Measurements from ENCODE around the gene NFAM1. TPM values are rescaled to one million over a fixed set of nuclear protein-coding genes. Genes with fewer than 3 reads are reported as not detected.
A peak's percentile ranks its signal among the peaks of the same experiment; 100 is the strongest.

NFAM1 gene
- total and polyA plus RNA-seq, 12 donors, result 0.44 to 11.2 (median 7.1) TPM

GRCh38 chr22:42430528-42431125 lies 1.6 kb downstream of the NFAM1 start:
- H3K4me3 ChIP-seq, result no peak overlapping the region
- no peaks in the 10 kb centered on the region for H3K9me3 ChIP-seq (replicated peaks in 1 of 3)
- no peaks in the 10 kb centered on the region for H3K36me3 ChIP-seq (replicated peaks in 1 of 2)
- WGBS, 4 donors, result 71 to 94% (median 81%) methylated on average over 7 to 9 of the region's 9 CpGs
- H3K27me3 ChIP-seq, result no peaks in the 10 kb centered on the region
- no peak for DNase-seq
- TF ChIP-seq CTCF (IDR thresholded peaks at IDR 0.05) (no peak), POLR2A (IDR thresholded peaks at IDR 0.05) (no peak)
- H3K4me1 ChIP-seq (replicated peaks in 1 of 2), result peaks cover 0 to 4% of the 10 kb centered on the region in 2 donors
- peak overlapping the region in 1 of 5 donors; percentile 3 for H3K27ac ChIP-seq
- intact Hi-C loops (cut with DNase I), result loop anchor here (10.0 kb wide), 2 partner anchors 156 to 456 kb away; partner anchors contain the start of gene TCF20 (in 1 of the 2)

GRCh38 chr22:42428760-42429159 lies 3.4 kb downstream of the NFAM1 start:
- intact Hi-C loops (cut with DNase I), result loop anchor here in 1 of 2 donors (10.0 kb wide), 1 partner anchor 134 kb away; no protein-coding TSS in a partner anchor
- 80 to 93% methylated on average over 3 of the region's 3 CpGs; no CpG with 5 or more reads in 2 of the 4 donors for WGBS, 4 donors
- no peaks in the 10 kb centered on the region for H3K36me3 ChIP-seq (replicated peaks in 1 of 2)
- no peak overlapping the region for H3K27ac ChIP-seq
- no peak overlapping the region for H3K4me3 ChIP-seq
- no peaks in the 10 kb centered on the region for H3K9me3 ChIP-seq (replicated peaks in 1 of 3)
- no peak for DNase-seq
- H3K27me3 ChIP-seq, result no peaks in the 10 kb centered on the region
- TF ChIP-seq POLR2A (IDR thresholded peaks at IDR 0.05), result no peak
- TF ChIP-seq CTCF (IDR thresholded peaks at IDR 0.05), result no peak
- H3K4me1 ChIP-seq (replicated peaks in 1 of 2), result no peaks in the 10 kb centered on the region

- H3K27ac ChIP-seq, result no peak overlapping the region
- no peaks in the 10 kb centered on the region for H3K4me1 ChIP-seq (replicated peaks in 1 of 2)
- H3K36me3 ChIP-seq (replicated peaks in 1 of 2), result no peaks in the 10 kb centered on the region
- H3K27me3 ChIP-seq, result no peaks in the 10 kb centered on the region
- H3K9me3 ChIP-seq (replicated peaks in 1 of 3), result no peaks in the 10 kb centered on the region
- 77 to 88% (median 81%) methylated on average over 14 of the region's 14 CpGs for WGBS, 4 donors
- intact Hi-C loops (cut with DNase I), result loop anchor here in 1 of 2 donors (10.0 kb wide), 1 partner anchor 133 kb away; no protein-coding TSS in a partner anchor
- no peak for TF ChIP-seq CTCF (IDR thresholded peaks at IDR 0.05)
- TF ChIP-seq POLR2A (IDR thresholded peaks at IDR 0.05), result no peak
- DNase-seq, result no peak
- no peak overlapping the region for H3K4me3 ChIP-seq
Measured at GRCh38 chr22:42428025-42428424, 4.2 kb downstream of the NFAM1 start.

GRCh38 chr22:42427167-42427566 lies 5.0 kb downstream of the NFAM1 start:
- Histone ChIP-seq H3K36me3 (replicated peaks in 1 of 2) (no peaks in the 10 kb centered on the region), H3K4me1 (replicated peaks in 1 of 2) (no peaks in the 10 kb centered on the region), H3K4me3 (no peak overlapping the region), H3K27me3 (no peaks in the 10 kb centered on the region), H3K9me3 (replicated peaks in 1 of 3) (no peaks in the 10 kb centered on the region), H3K27ac (no peak overlapping the region)
- TF ChIP-seq CTCF (IDR thresholded peaks at IDR 0.05) (no peak), POLR2A (IDR thresholded peaks at IDR 0.05) (no peak)
- DNase-seq, result no peak
- 56 to 69% (median 61%) methylated on average over 9 of the region's 9 CpGs for WGBS, 4 donors
- intact Hi-C loops (cut with DNase I), result loop anchor here in 1 of 2 donors (10.0 kb wide), 1 partner anchor 132 kb away; no protein-coding TSS in a partner anchor

All from adrenal gland (tissue), 12 donors.